Thyroid gland (tissue), 4 donors: ENCODE data around the gene CD83.

Experiments used
- POLR2A ChIP-seq, 2 donors: fragments of 450-650 bp; IDR thresholded peaks; one replicate each; pipeline ENCODE4 v1.6.1; 2017; ENCODE audit warnings: antibody characterized with exemption in 2 of 2, mild to moderate bottlenecking in 2 of 2, moderate library complexity in 1 of 2
- TF ChIP-seq, protein P1 (sequence below), 6 experiments: fragments of 200-600 bp in 3 of 6; fragments of 450-650 bp in 3 of 6; sonication (generic) in 3 of 6; IDR thresholded peaks; one replicate each; pipeline ENCODE4 v1.5.1; 2016 to 2019; ENCODE audit warnings: antibody characterized with exemption in 6 of 6, mild to moderate bottlenecking in 2 of 6, inconsistent platforms in 1 of 6, moderate library complexity in 1 of 6

DNA sequence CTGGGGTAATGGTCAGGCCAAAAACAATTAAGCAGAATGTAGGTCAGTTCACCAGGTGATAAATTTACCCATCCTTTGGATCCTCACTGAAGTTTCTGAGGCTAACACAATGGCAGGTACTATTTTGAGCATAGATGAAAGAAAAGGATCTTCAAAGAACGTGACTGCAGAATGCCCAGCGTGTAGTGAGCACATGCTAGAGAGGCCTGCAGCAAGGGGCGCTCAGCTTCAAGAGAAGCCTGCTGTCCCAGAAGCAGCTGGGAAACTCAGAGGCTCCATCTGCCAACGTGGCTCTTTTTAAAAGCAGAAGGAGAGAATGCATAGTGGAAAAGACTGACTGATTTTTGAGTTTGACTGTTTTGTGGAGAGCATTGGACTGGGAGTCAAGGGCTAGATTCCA is 57.4 kb downstream of the CD83 start:
- TF ChIP-seq POLR2A (IDR thresholded peaks at IDR 0.05), result no peak
- TF ChIP-seq, protein P1, sequence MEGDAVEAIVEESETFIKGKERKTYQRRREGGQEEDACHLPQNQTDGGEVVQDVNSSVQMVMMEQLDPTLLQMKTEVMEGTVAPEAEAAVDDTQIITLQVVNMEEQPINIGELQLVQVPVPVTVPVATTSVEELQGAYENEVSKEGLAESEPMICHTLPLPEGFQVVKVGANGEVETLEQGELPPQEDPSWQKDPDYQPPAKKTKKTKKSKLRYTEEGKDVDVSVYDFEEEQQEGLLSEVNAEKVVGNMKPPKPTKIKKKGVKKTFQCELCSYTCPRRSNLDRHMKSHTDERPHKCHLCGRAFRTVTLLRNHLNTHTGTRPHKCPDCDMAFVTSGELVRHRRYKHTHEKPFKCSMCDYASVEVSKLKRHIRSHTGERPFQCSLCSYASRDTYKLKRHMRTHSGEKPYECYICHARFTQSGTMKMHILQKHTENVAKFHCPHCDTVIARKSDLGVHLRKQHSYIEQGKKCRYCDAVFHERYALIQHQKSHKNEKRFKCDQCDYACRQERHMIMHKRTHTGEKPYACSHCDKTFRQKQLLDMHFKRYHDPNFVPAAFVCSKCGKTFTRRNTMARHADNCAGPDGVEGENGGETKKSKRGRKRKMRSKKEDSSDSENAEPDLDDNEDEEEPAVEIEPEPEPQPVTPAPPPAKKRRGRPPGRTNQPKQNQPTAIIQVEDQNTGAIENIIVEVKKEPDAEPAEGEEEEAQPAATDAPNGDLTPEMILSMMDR (IDR thresholded peaks at IDR 0.05), result no peak
